Sigmoid colon (tissue), 4 donors: ENCODE data around the gene FGFR2.

Experiments used
- CTCF ChIP-seq, 4 experiments: fragments of 450-650 bp in 3 of 4; fragments of 200-600 bp in 1 of 4; IDR thresholded peaks; one replicate each; pipeline ENCODE4 v1.5.1; 2016 to 2019; ENCODE audit warnings: antibody characterized with exemption in 4 of 4, mild to moderate bottlenecking in 3 of 4, moderate library complexity in 2 of 4
- EP300 ChIP-seq, 4 donors: sonication (generic); formaldehyde crosslinking; IDR thresholded peaks; one replicate each; pipeline ENCODE4 v1.6.1; 2017; ENCODE audit warnings: antibody characterized with exemption in 4 of 4
- POLR2A ChIP-seq, 2 donors: fragments of 450-650 bp; IDR thresholded peaks; one replicate each; pipeline ENCODE4 v1.6.1; 2016; ENCODE audit warnings: antibody characterized with exemption in 2 of 2, mild to moderate bottlenecking in 2 of 2, moderate library complexity in 2 of 2
- POLR2AphosphoS5 ChIP-seq, 4 donors: sonication (generic); formaldehyde crosslinking; IDR thresholded peaks; one replicate each; pipeline ENCODE4 v1.6.1; 2017; ENCODE audit warnings: antibody characterized with exemption in 4 of 4

GRCh38 chr10:121645696-121646095 is 47.5 kb upstream of the FGFR2 start:
- TF ChIP-seq CTCF (IDR thresholded peaks at IDR 0.05) (no peak), POLR2A (IDR thresholded peaks at IDR 0.05) (no peak), POLR2AphosphoS5 (IDR thresholded peaks at IDR 0.05) (no peak), EP300 (IDR thresholded peaks at IDR 0.05) (no peak)
